Effector memory CD4-positive, alpha-beta T cell (primary cell): ENCODE measurements around the gene NUP210L.
"Not testable (repeated sequence)": the region's sequence is repeated elsewhere in the genome, so short reads cannot be mapped to it uniquely, and the experiment has no call there.

Source experiments
- DNase-seq, 3 donors: peaks; one replicate each; pipeline ENCODE4 v3.0.0-alpha.2; 2020
- H3K27ac ChIP-seq: 2 replicates; pipeline ENCODE4 v1.7.0; 2013; ENCODE audit warnings: mild to moderate bottlenecking, low read length, moderate library complexity; ENCODE audit not compliant: insufficient read depth, poor library complexity, severe bottlenecking
- H3K27me3 ChIP-seq: replicated peaks from 2 replicates; pipeline ENCODE4 v1.7.0; 2013; ENCODE audit warnings: mild to moderate bottlenecking, low read length; ENCODE audit not compliant: insufficient read depth, control insufficient read depth, poor library complexity, severe bottlenecking
- H3K36me3 ChIP-seq: 2 replicates; pipeline ENCODE4 v1.7.0; 2013; ENCODE audit warnings: mild to moderate bottlenecking, low read length, moderate library complexity; ENCODE audit not compliant: control insufficient read depth, insufficient read depth
- H3K4me1 ChIP-seq: 2 replicates; pipeline ENCODE4 v1.7.0; 2013; ENCODE audit warnings: low read length, mild to moderate bottlenecking; ENCODE audit not compliant: control insufficient read depth, insufficient read depth, poor library complexity, severe bottlenecking
- H3K4me3 ChIP-seq: 2 replicates; pipeline ENCODE4 v1.7.0; 2013; ENCODE audit warnings: low read length, low read depth, mild to moderate bottlenecking; ENCODE audit not compliant: insufficient read depth, poor library complexity, severe bottlenecking
- H3K9me3 ChIP-seq: 2 replicates; pipeline ENCODE4 v1.7.0; 2013; ENCODE audit warnings: mild to moderate bottlenecking, low read length, moderate library complexity; ENCODE audit not compliant: control insufficient read depth

Gene NUP210L

DNA sequence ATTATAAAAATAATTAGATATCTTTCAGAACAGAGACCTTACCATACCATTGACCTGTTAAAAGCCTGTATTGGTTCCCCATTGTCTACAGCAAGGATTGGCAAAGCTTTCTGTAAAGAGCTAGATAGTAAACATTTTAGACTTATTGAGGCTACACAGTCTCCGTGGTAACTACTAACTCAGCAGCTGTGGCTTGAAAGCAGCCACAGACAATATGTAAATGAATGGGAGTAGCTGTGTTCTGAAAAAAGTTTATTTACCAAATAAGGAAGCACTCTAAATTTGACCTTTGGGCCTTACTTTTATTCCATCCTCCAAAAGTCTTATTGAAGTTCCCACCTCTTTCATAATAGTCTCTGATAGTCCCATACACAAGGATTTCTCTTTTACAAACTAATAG, 39.7 kb downstream of the NUP210L start:
- Histone ChIP-seq H3K9me3 (no peaks in the 10 kb centered on the region), H3K36me3 (no peaks in the 10 kb centered on the region), H3K27me3 (no peaks in the 10 kb centered on the region), H3K4me3 (no peak overlapping the region), H3K4me1 (peaks cover 8% of the 10 kb centered on the region), H3K27ac (no peak overlapping the region)
- DNase-seq = no peak

DNA sequence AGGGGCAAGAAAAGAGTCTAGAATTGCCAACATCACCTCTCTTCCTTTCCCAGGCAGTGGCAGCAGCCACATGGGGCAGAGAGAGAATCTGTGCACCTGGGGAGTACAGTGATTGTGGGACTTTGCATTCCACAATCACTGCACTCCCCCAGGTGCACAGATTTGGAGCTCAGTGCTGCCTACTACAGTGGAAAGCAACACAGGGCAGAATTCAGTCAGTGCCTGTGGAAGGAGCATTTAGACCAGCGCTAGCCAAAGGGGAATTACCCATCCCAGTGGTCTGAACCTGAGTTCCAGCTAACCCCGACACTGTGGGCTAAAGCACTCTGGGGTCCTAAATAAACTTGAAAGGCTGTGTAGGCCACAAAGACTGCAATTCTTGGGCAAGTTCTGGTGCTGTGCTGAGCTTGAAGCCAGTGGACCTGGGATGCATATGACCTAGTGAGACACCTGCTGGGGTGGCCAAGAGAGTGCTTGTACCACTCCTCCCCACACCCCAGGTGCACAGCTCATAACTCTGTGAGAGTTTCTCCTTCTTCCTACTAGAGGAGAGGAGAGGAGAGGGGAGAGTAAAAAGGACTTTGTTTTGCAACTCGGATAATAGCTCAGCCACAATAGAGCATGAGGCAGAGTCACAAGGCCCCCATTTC, 50.3 kb downstream of the NUP210L start:
- H3K4me1 ChIP-seq = no peaks in the 10 kb centered on the region
- no peaks in the 10 kb centered on the region for H3K9me3 ChIP-seq
- DNase-seq = no peak
- no peaks in the 10 kb centered on the region for H3K36me3 ChIP-seq
- no peak overlapping the region for H3K4me3 ChIP-seq
- H3K27me3 ChIP-seq = no peaks in the 10 kb centered on the region
- no peak overlapping the region for H3K27ac ChIP-seq

DNA sequence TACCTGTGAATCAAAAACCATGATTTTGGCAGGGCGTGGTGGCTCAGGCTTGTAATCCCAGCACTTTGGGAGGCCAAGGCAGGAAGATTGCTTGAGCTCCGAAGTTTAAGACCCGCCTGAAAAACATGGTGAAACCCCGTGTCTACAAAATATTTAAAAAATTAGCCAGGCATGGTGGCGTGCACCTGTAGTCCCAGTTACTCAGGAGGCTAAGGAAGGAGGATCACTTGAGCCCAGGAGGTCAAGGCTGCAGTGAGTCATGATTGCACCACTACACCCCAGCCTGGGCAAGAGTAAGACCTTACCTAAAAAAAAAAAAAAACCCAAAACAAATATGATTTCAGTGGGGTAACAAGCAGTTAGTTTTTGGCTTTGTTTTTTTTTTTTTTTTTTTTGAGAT, 54.7 kb downstream of the NUP210L start:
- DNase-seq = not testable (repeated sequence)

DNA sequence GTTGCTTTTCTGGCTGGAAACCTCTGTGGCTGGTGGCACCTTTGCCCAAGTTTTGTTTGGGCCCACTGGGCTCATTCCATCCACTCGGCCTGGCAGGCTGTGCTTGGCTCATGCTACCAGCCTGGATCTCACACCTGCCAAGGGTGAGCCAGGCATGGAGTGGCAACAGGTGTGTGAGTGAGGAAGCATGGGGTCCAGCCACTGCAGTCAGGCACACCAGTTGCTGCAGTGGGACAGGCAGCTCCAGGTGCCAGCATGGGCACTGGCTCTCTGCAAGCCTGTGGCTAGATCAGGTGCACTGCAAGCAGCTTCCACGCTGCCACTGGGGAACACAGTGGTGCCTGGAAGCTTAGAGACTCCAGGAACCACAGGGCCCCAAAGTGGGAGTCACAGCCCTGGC, 57.0 kb downstream of the NUP210L start:
- H3K27ac ChIP-seq = no peak overlapping the region
- H3K4me1 ChIP-seq = no peaks in the 10 kb centered on the region
- DNase-seq = no peak
- H3K27me3 ChIP-seq = no peaks in the 10 kb centered on the region
- no peaks in the 10 kb centered on the region for H3K36me3 ChIP-seq
- no peak overlapping the region for H3K4me3 ChIP-seq
- no peaks in the 10 kb centered on the region for H3K9me3 ChIP-seq

More for the DNA sequence above, 54.7 kb downstream of the NUP210L start:
- H3K4me3 ChIP-seq, H3K27ac ChIP-seq, H3K27me3 ChIP-seq, H3K4me1 ChIP-seq, H3K9me3 ChIP-seq, H3K36me3 ChIP-seq: not testable (repeated sequence)

DNA sequence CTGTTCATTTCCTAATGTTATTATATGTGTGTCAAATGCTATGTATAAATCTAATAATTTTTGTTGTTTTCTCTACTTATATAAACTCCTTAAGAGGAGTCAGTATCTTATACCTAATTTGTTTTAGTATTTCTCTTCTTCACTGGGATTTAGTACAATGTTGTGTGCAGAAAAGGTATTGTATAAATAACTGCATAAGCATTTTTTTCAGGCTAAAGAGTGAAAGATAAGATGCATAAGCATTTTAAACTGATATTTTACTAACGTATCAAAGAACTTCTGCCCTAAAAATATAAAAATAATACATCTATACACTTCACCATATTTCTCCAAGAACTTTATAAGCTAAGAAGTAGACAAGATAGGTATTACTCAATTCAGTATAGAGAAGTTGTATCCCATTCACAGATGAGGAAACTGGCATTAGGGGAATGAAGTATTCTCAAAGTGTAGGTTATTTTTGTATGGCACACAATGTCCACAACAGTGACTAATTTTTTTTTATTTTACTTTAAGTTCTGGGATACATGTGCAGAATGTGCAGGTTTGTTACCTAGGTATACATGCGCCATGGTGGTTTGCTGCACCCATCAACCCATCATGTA, 59.3 kb downstream of the NUP210L start:
- Histone ChIP-seq H3K4me1 (no peaks in the 10 kb centered on the region), H3K4me3 (no peak overlapping the region), H3K36me3 (no peaks in the 10 kb centered on the region), H3K27me3 (no peaks in the 10 kb centered on the region), H3K27ac (no peak overlapping the region), H3K9me3 (no peaks in the 10 kb centered on the region)
- DNase-seq = no peak

DNA sequence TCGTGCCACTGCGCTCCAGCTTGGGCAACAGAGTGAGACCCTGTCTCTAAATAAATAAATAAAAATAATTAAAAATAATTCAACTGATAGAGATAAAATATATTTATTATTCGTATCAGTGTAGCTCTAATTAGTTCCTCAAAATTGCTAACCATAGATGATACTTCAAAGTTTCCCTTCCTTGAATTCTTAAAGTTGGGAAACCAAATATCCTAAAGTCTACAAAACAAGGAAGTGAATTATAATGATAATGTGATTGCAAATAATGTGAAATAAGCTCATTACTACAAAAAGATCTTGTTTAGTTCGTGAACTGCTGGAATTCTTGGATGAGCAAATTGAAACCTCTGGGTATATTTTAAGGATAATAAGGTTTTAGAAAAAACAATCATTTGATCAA, 60.5 kb downstream of the NUP210L start:
- DNase-seq = no peak
- H3K4me1 ChIP-seq = no peaks in the 10 kb centered on the region
- no peaks in the 10 kb centered on the region for H3K9me3 ChIP-seq
- no peaks in the 10 kb centered on the region for H3K36me3 ChIP-seq
- H3K4me3 ChIP-seq = no peak overlapping the region
- no peak overlapping the region for H3K27ac ChIP-seq
- H3K27me3 ChIP-seq = no peaks in the 10 kb centered on the region

DNA sequence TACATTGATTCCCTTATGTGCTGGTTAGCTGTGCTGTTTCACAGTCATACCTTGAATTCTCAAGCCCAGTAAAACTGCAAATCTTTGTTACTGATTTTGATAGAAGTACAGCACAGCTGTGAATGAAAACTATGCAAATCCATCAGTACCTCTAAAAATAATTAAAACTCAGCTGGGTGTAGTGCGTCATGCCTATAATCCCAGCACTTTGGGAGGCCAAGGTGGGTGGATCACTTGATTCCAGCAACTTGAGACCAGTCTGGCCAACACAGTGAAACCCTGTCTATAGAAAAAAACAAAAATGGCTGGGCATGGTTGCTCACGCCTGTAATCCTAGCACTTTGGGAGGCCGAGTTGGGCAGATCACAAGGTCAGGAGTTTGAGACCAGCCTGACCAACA, 61.2 kb downstream of the NUP210L start:
- Histone ChIP-seq H3K27ac (no peak overlapping the region), H3K27me3 (no peaks in the 10 kb centered on the region), H3K4me1 (no peaks in the 10 kb centered on the region), H3K36me3 (no peaks in the 10 kb centered on the region), H3K4me3 (no peak overlapping the region), H3K9me3 (no peaks in the 10 kb centered on the region)
- no peak for DNase-seq

DNA sequence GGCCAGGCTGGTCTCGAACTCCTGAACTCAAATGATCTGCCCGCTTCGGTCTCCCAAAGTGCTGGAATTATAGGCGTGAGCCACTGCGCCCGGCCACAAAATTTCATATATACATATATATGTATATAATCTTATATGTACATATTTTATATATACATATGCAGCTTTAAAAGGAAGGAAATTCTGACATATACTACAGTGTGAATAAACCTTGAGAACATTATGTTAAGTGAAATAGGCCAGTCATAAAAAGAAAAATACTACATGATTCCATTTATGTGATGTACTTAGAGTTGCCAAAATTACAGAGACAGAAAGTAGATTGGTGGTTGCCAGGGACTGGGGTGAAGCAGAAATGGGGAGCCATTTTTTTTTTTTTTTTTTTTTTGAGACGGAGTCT, 63.2 kb downstream of the NUP210L start:
- Histone ChIP-seq H3K27me3 (no peaks in the 10 kb centered on the region), H3K27ac (no peak overlapping the region), H3K4me3 (no peak overlapping the region), H3K36me3 (no peaks in the 10 kb centered on the region), H3K9me3 (no peaks in the 10 kb centered on the region), H3K4me1 (no peaks in the 10 kb centered on the region)
- DNase-seq = no peak

DNA sequence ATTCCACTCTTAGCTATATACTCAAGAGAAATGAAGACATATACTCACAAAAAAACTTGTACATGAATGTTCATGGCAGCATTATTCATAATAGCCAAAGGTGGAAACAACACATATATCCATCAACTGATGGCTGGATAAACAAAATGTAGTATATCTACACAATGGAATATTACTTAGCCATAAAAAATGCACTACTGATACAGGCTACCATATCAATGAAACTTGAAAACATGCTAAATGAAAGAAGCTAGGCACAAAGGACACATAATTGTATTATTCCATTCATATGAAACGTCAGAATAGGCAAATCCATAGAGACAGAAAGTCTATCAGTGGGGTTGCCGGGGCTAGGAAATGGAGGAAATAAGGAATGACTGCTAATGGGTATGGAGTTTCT, 67.3 kb downstream of the NUP210L start:
- H3K4me3 ChIP-seq = no peak overlapping the region
- no peak for DNase-seq
- no peaks in the 10 kb centered on the region for H3K9me3 ChIP-seq
- H3K27me3 ChIP-seq = no peaks in the 10 kb centered on the region
- H3K36me3 ChIP-seq = no peaks in the 10 kb centered on the region
- H3K27ac ChIP-seq = no peak overlapping the region
- H3K4me1 ChIP-seq = no peaks in the 10 kb centered on the region

DNA sequence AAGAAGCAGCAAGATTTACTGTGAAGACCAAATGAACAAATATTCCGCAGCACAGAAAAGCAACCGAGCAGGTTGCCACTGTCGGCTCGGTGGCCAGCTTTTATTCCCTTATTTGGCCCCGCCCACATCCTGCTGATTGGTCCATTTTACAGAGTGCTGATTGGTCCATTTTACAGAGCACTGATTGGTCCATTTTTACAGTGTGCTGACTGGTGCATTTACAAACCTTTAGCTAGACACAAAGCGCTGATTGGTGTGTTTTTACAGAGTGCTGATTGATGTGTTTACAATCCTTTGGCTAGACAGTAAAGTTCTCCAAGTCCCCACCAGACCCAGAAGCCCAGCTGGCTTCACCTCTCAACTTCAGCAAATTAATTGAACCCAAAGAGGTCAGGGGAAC, 71.8 kb downstream of the NUP210L start:
- not testable (repeated sequence) for DNase-seq, H3K4me1 ChIP-seq, H3K4me3 ChIP-seq, H3K36me3 ChIP-seq, H3K27ac ChIP-seq, H3K27me3 ChIP-seq, H3K9me3 ChIP-seq
